Peyer's patch (tissue), 4 donors: ENCODE data around the gene DYNC2LI1.

Experiments used
- POLR2A ChIP-seq, 2 donors: fragments of 450-650 bp; IDR thresholded peaks; one replicate each; pipeline ENCODE4 v1.5.1; 2017; ENCODE audit warnings: antibody characterized with exemption in 2 of 2, mild to moderate bottlenecking in 2 of 2, moderate library complexity in 2 of 2
- TF ChIP-seq, protein P1 (sequence below), 6 experiments: fragments of 450-650 bp in 4 of 6; fragments of 200-600 bp in 2 of 6; sonication (generic) in 1 of 6; IDR thresholded peaks; one replicate each; pipeline ENCODE4 v1.5.1; 2017 to 2019; ENCODE audit warnings: antibody characterized with exemption in 6 of 6, mild to moderate bottlenecking in 3 of 6, moderate library complexity in 1 of 6

DNA sequence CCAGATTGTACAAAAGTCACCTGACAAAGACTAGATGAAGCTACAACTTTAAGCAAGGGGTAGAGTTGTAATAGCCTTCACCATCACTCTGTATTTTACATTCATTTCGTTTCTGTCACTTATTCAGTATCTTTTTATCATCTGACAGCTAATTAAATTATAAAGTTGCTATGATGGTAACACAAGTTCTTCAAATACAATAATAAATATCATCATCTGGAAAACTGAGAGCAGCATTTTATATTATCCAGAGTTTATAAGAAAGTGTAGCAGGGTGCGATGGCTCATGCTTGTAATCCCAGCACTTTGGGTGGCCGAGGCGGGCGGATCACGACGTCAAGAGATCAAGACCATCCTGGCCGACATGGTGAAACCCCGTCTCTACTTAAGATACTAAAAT is 21.1 kb downstream of the DYNC2LI1 start:
- no peak for TF ChIP-seq POLR2A (IDR thresholded peaks at IDR 0.05)
- TF ChIP-seq, protein P1, sequence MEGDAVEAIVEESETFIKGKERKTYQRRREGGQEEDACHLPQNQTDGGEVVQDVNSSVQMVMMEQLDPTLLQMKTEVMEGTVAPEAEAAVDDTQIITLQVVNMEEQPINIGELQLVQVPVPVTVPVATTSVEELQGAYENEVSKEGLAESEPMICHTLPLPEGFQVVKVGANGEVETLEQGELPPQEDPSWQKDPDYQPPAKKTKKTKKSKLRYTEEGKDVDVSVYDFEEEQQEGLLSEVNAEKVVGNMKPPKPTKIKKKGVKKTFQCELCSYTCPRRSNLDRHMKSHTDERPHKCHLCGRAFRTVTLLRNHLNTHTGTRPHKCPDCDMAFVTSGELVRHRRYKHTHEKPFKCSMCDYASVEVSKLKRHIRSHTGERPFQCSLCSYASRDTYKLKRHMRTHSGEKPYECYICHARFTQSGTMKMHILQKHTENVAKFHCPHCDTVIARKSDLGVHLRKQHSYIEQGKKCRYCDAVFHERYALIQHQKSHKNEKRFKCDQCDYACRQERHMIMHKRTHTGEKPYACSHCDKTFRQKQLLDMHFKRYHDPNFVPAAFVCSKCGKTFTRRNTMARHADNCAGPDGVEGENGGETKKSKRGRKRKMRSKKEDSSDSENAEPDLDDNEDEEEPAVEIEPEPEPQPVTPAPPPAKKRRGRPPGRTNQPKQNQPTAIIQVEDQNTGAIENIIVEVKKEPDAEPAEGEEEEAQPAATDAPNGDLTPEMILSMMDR (IDR thresholded peaks at IDR 0.05), result no peak
